PFSK-1 (cell line): Measurements from ENCODE around the gene PRMT9.

ENCODE experiments used
- FOXP2 ChIP-seq: optimal IDR thresholded peaks from 2 replicates; pipeline ENCODE3; 2011; ENCODE audit warnings: borderline replicate concordance, control low read depth, inconsistent platforms; ENCODE audit not compliant: insufficient read depth; ENCODE audit errors: extremely low read length, extremely low read depth
- POLR2AphosphoS5 ChIP-seq: IDR thresholded peaks from 2 replicates; pipeline ENCODE4 v1.6.1; 2012; ENCODE audit warnings: low read depth, mild to moderate bottlenecking, control low read depth, low read length, moderate library complexity
- REST ChIP-seq, 2 experiments: IDR thresholded peaks; 2 replicates each; pipeline versions ENCODE4 v1.6.1 to v1.8.0; 2011 to 2012; ENCODE audit warnings: low read depth in 2 of 2, low read length in 2 of 2, control low read depth in 1 of 2, inconsistent platforms in 1 of 2, mild to moderate bottlenecking in 1 of 2, moderate library complexity in 1 of 2; ENCODE audit not compliant: insufficient read depth in 1 of 2
- SIN3A ChIP-seq: IDR thresholded peaks from 2 replicates; pipeline ENCODE4 v1.6.1; 2012; ENCODE audit warnings: mild to moderate bottlenecking, low read length, moderate library complexity, borderline replicate concordance; ENCODE audit not compliant: insufficient read depth
- TAF1 ChIP-seq: IDR thresholded peaks from 2 replicates; pipeline ENCODE4 v1.6.1; 2012; ENCODE audit warnings: low read length, control low read depth, borderline replicate concordance; ENCODE audit not compliant: insufficient read depth

GRCh38 chr4:147732518-147733235 is 48.7 kb upstream of the PRMT9 start:
- TF ChIP-seq POLR2AphosphoS5, result no peak
- no peak for TF ChIP-seq TAF1
- no peak for TF ChIP-seq REST (IDR thresholded peaks at IDR 0.05; ENCODE audit: insufficient read depth in 1 of 2, low read depth in 2 of 2, low read length in 2 of 2)
- TF ChIP-seq SIN3A, result no peak
- no peak for TF ChIP-seq FOXP2
